HEK293 (cell line): ENCODE results near the gene MS4A2.

Experiments used
- CTCF ChIA-PET: fragments of 350-600 bp; formaldehyde crosslinking; extraction: SDS; loops from one replicate; lab custom pipeline; 2021; ENCODE audit warnings: antibody characterized with exemption; lab: Yijun Ruan, JAX
- POLR2A ChIA-PET: fragments of 300-600 bp; formaldehyde crosslinking; extraction: SDS; loops from one replicate; lab custom pipeline; 2020; ENCODE audit warnings: antibody characterized with exemption, inconsistent platforms; lab: Yijun Ruan, JAX
- H3K27ac ChIP-seq: fragments of 200-500 bp; sonication (Bioruptor generic); 2 replicates; pipeline ENCODE4 v1.5.1; 2014; ENCODE audit warnings: low read depth, low read length, control low read depth, inconsistent platforms; ENCODE audit errors: extremely low read depth
- H3K36me3 ChIP-seq, 2 experiments: fragments of 200-500 bp in 1 of 2; sonication (Bioruptor generic) in 1 of 2; 1 replicate in 1 of 2; 2 replicates in 1 of 2; pipeline ENCODE4 v1.5.1; 2014 to 2017; ENCODE audit warnings: inconsistent platforms in 2 of 2, low read length in 2 of 2; ENCODE audit not compliant: control insufficient read depth in 2 of 2, insufficient read depth in 1 of 2
- H3K4me1 ChIP-seq: fragments of 200-500 bp; sonication (Bioruptor generic); 2 replicates; pipeline ENCODE4 v1.5.1; 2014; ENCODE audit warnings: mild to moderate bottlenecking, low read length, inconsistent platforms; ENCODE audit not compliant: control insufficient read depth, insufficient read depth
- H3K4me3 ChIP-seq: 2 replicates; pipeline ENCODE4 v1.5.1; 2011; ENCODE audit warnings: low read depth, mild to moderate bottlenecking, control low read depth, low read length, moderate library complexity
- H3K9me3 ChIP-seq: fragments of 200-500 bp; sonication (Bioruptor generic); 2 replicates; pipeline ENCODE4 v1.5.1; 2014; ENCODE audit warnings: low read depth, low read length, inconsistent platforms; ENCODE audit not compliant: control insufficient read depth, insufficient read depth
- GLI4 ChIP-seq: fragments of 450-650 bp; formaldehyde crosslinking; IDR thresholded peaks from 2 replicates; pipeline ENCODE4 v1.5.1; 2016; ENCODE audit warnings: missing biosample characterization, missing genetic modification characterization
- KLF9 ChIP-seq: fragments of 450-650 bp; formaldehyde crosslinking; IDR thresholded peaks from 2 replicates; pipeline ENCODE4 v1.5.1; 2016; ENCODE audit warnings: missing biosample characterization, missing genetic modification characterization, low read depth
- OSR2 ChIP-seq: fragments of 450-650 bp; formaldehyde crosslinking; IDR thresholded peaks from 2 replicates; pipeline ENCODE4 v1.5.1; 2016; ENCODE audit warnings: missing biosample characterization, missing genetic modification characterization
- SP2 ChIP-seq: fragments of 450-650 bp; formaldehyde crosslinking; IDR thresholded peaks from 2 replicates; pipeline ENCODE4 v1.5.1; 2016; ENCODE audit warnings: missing biosample characterization, missing genetic modification characterization
- WT1 ChIP-seq: fragments of 450-650 bp; formaldehyde crosslinking; IDR thresholded peaks from 2 replicates; pipeline ENCODE4 v1.5.1; 2016; ENCODE audit warnings: missing biosample characterization, missing genetic modification characterization
- ZNF174 ChIP-seq: fragments of 450-650 bp; formaldehyde crosslinking; IDR thresholded peaks from 2 replicates; pipeline ENCODE4 v1.5.0; 2017; ENCODE audit warnings: missing biosample characterization, mild to moderate bottlenecking, missing genetic modification characterization
- ZNF184 ChIP-seq: fragments of 450-650 bp; IDR thresholded peaks from 2 replicates; pipeline ENCODE4 v1.5.1; 2018; ENCODE audit warnings: missing biosample characterization, mild to moderate bottlenecking, missing genetic modification characterization
- ZNF211 ChIP-seq: fragments of 450-650 bp; formaldehyde crosslinking; IDR thresholded peaks from 2 replicates; pipeline ENCODE4 v1.5.1; 2016; ENCODE audit warnings: low read depth, missing biosample characterization, missing genetic modification characterization
- ZNF223 ChIP-seq: fragments of 450-650 bp; formaldehyde crosslinking; IDR thresholded peaks from 2 replicates; pipeline ENCODE4 v1.5.1; 2016; ENCODE audit warnings: missing biosample characterization, missing genetic modification characterization
- ZNF248 ChIP-seq: fragments of 450-650 bp; formaldehyde crosslinking; IDR thresholded peaks from 2 replicates; pipeline ENCODE4 v1.5.1; 2017; ENCODE audit warnings: missing biosample characterization, missing genetic modification characterization
- ZNF341 ChIP-seq: fragments of 450-650 bp; formaldehyde crosslinking; IDR thresholded peaks from 2 replicates; pipeline ENCODE4; 2016; ENCODE audit warnings: low read depth, missing biosample characterization, missing genetic modification characterization
- ZNF394 ChIP-seq: fragments of 450-650 bp; formaldehyde crosslinking; IDR thresholded peaks from 2 replicates; pipeline ENCODE4 v1.5.1; 2016; ENCODE audit warnings: missing biosample characterization, missing genetic modification characterization, mild to moderate bottlenecking, moderate library complexity, borderline replicate concordance
- ZNF416 ChIP-seq: fragments of 450-650 bp; formaldehyde crosslinking; IDR thresholded peaks from 2 replicates; pipeline ENCODE4 v1.5.1; 2016; ENCODE audit warnings: missing biosample characterization, missing genetic modification characterization
- ZNF433 ChIP-seq: fragments of 450-650 bp; formaldehyde crosslinking; IDR thresholded peaks from 2 replicates; pipeline ENCODE4 v1.5.1; 2016; ENCODE audit warnings: missing biosample characterization, missing genetic modification characterization, low read depth
- ZNF610 ChIP-seq: fragments of 450-650 bp; formaldehyde crosslinking; IDR thresholded peaks from 2 replicates; pipeline ENCODE4 v1.5.1; 2016; ENCODE audit warnings: missing biosample characterization, missing genetic modification characterization, borderline replicate concordance
- ZNF624 ChIP-seq: fragments of 450-650 bp; formaldehyde crosslinking; IDR thresholded peaks from 2 replicates; pipeline ENCODE4 v1.5.1; 2017; ENCODE audit warnings: missing biosample characterization, missing genetic modification characterization
- ZNF677 ChIP-seq: fragments of 450-650 bp; IDR thresholded peaks from 2 replicates; pipeline ENCODE4 v1.5.0; 2018; ENCODE audit warnings: missing biosample characterization, mild to moderate bottlenecking, missing genetic modification characterization, moderate library complexity
- ZNF707 ChIP-seq: fragments of 450-650 bp; formaldehyde crosslinking; IDR thresholded peaks from 2 replicates; pipeline ENCODE4 v1.5.1; 2016; ENCODE audit warnings: missing biosample characterization, missing genetic modification characterization
- ZNF791 ChIP-seq: fragments of 450-650 bp; formaldehyde crosslinking; IDR thresholded peaks from 2 replicates; pipeline ENCODE4 v1.5.1; 2016; ENCODE audit warnings: missing biosample characterization, missing genetic modification characterization
- ZNF843 ChIP-seq: fragments of 450-650 bp; formaldehyde crosslinking; IDR thresholded peaks from 2 replicates; pipeline ENCODE4 v1.5.1; 2016; ENCODE audit warnings: missing biosample characterization, missing genetic modification characterization

Gene MS4A2

GRCh38 chr11:60145677-60146076 lies 57.2 kb downstream of the MS4A2 start:
- no peaks in the 10 kb centered on the region for H3K9me3 ChIP-seq
- TF ChIP-seq GLI4 (no peak), ZNF624 (tag by site-specific recombination) (no peak), ZNF341 (tag by site-specific recombination) (no peak), OSR2 (tag by site-specific recombination) (no peak), ZNF791 (tag by site-specific recombination) (no peak), ZNF610 (tag by site-specific recombination) (no peak), ZNF433 (tag by site-specific recombination) (no peak), ZNF211 (tag by site-specific recombination) (no peak), KLF9 (tag by site-specific recombination) (no peak), ZNF248 (tag by site-specific recombination) (no peak), WT1 (tag by site-specific recombination) (no peak), ZNF843 (tag by site-specific recombination) (no peak), ZNF416 (tag by site-specific recombination) (no peak), ZNF394 (tag by site-specific recombination) (no peak), ZNF677 (tag by site-specific recombination) (no peak), ZNF184 (tag by site-specific recombination) (no peak), ZNF223 (tag by site-specific recombination) (no peak), ZNF707 (tag by site-specific recombination) (no peak), ZNF174 (tag by site-specific recombination) (no peak), SP2 (tag by site-specific recombination) (no peak)
- CTCF ChIA-PET: no interaction called here
- H3K36me3 ChIP-seq: no peaks in the 10 kb centered on the region
- H3K27ac ChIP-seq: no peak overlapping the region
- no peaks in the 10 kb centered on the region for H3K4me1 ChIP-seq
- POLR2A ChIA-PET: no interaction called here
- no peak overlapping the region for H3K4me3 ChIP-seq
